Measurements from ENCODE around the gene SKI.

DNA sequence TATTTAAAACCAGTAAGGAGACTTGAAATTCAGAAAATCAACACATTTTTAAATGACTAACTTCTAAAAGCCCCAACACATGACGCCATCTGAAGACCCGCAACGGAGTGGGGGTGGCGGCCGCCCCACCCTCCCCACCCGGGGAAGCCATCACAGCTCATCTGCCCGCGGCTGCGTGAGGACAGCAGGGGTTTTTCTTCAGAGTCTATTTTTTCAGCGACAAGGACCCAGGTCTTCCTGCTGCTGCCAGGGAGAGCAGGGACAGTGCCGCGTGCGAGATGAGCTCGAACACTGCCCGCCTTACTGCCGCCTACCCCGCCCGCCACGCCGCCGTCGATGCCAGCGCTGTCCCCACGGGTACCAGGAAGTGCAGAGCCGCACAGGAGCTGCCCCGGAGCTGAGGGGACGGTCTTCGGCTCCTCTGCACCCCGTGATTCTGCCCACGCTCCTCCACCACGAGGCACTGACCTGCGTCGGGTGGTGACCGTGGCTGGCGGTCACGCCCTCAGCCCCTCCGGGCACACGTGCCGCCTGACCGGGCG lies 79.0 kb downstream of the SKI start:
- TF ChIP-seq, protein P1, sequence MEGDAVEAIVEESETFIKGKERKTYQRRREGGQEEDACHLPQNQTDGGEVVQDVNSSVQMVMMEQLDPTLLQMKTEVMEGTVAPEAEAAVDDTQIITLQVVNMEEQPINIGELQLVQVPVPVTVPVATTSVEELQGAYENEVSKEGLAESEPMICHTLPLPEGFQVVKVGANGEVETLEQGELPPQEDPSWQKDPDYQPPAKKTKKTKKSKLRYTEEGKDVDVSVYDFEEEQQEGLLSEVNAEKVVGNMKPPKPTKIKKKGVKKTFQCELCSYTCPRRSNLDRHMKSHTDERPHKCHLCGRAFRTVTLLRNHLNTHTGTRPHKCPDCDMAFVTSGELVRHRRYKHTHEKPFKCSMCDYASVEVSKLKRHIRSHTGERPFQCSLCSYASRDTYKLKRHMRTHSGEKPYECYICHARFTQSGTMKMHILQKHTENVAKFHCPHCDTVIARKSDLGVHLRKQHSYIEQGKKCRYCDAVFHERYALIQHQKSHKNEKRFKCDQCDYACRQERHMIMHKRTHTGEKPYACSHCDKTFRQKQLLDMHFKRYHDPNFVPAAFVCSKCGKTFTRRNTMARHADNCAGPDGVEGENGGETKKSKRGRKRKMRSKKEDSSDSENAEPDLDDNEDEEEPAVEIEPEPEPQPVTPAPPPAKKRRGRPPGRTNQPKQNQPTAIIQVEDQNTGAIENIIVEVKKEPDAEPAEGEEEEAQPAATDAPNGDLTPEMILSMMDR (conservative IDR thresholded peaks at IDR 0.05; ENCODE audit: low read depth, low read length), result no peak
- TF ChIP-seq POLR2A (IDR thresholded peaks at IDR 0.05; ENCODE audit: low read depth, low read length) (no peak), CEBPB (IDR thresholded peaks at IDR 0.05; ENCODE audit: low read depth, low read length) (no peak), RCOR1 (IDR thresholded peaks at IDR 0.05; ENCODE audit: insufficient replicate concordance, low read length) (no peak), RAD21 (IDR thresholded peaks at IDR 0.05; ENCODE audit: low read length) (no peak), MXI1 (IDR thresholded peaks at IDR 0.05; ENCODE audit: borderline replicate concordance, low read depth, low read length) (no peak), MAZ (IDR thresholded peaks at IDR 0.05; ENCODE audit: borderline replicate concordance, low read depth, low read length) (no peak), NFE2L2 (IDR thresholded peaks at IDR 0.05; ENCODE audit: low read depth, low read length) (no peak), SMC3 (IDR thresholded peaks at IDR 0.05; ENCODE audit: low read depth, low read length) (no peak), MAFK (IDR thresholded peaks at IDR 0.05; ENCODE audit: low read depth, low read length) (no peak), BHLHE40 (IDR thresholded peaks at IDR 0.05; ENCODE audit: low read depth, low read length) (no peak), RFX5 (IDR thresholded peaks at IDR 0.05; ENCODE audit: low read depth, low read length) (no peak), FOS (IDR thresholded peaks at IDR 0.05; ENCODE audit: low read depth, low read length) (no peak)
- TF ChIP-seq, protein P2, sequence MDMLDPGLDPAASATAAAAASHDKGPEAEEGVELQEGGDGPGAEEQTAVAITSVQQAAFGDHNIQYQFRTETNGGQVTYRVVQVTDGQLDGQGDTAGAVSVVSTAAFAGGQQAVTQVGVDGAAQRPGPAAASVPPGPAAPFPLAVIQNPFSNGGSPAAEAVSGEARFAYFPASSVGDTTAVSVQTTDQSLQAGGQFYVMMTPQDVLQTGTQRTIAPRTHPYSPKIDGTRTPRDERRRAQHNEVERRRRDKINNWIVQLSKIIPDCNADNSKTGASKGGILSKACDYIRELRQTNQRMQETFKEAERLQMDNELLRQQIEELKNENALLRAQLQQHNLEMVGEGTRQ (IDR thresholded peaks at IDR 0.05; ENCODE audit: low read depth, low read length), result no peak
